Endodermal cell (in vitro differentiated cells): Measurements from ENCODE around the gene EMILIN2. TPM values are rescaled to one million over a fixed set of nuclear protein-coding genes. Genes with fewer than 3 reads are reported as not detected.

Source experiments
- DNase-seq: peaks from one replicate; pipeline ENCODE4 v3.0.0-alpha.2; 2017
- H3K27ac ChIP-seq: 2 replicates; pipeline ENCODE4 v1.5.1; 2013; ENCODE audit warnings: mild to moderate bottlenecking, low read depth, low read length, moderate library complexity
- H3K27me3 ChIP-seq: 2 replicates; pipeline ENCODE4 v1.6.1; 2013; ENCODE audit warnings: mild to moderate bottlenecking, low read length, moderate library complexity; ENCODE audit not compliant: insufficient read depth, control insufficient read depth, poor library complexity, severe bottlenecking
- H3K36me3 ChIP-seq: 2 replicates; pipeline ENCODE4 v1.7.0; 2013; ENCODE audit warnings: mild to moderate bottlenecking, low read length, moderate library complexity; ENCODE audit not compliant: control insufficient read depth, insufficient read depth
- H3K4me1 ChIP-seq: one replicate; pipeline ENCODE4 v1.7.0; 2013; ENCODE audit warnings: low read length; ENCODE audit not compliant: control insufficient read depth, insufficient read depth
- H3K4me3 ChIP-seq: 2 replicates; pipeline ENCODE4 v1.5.1; 2013; ENCODE audit warnings: mild to moderate bottlenecking, low read length, moderate library complexity
- H3K9ac ChIP-seq: 2 replicates; pipeline ENCODE4 v1.6.1; 2013; ENCODE audit warnings: mild to moderate bottlenecking, low read length, moderate library complexity; ENCODE audit not compliant: poor library complexity, severe bottlenecking; ENCODE audit errors: extremely low read depth
- H3K9me3 ChIP-seq: 2 replicates; pipeline ENCODE4 v1.6.1; 2013; ENCODE audit warnings: mild to moderate bottlenecking, low read length, moderate library complexity; ENCODE audit not compliant: control insufficient read depth
- H3K27ac Mint-ChIP-seq: 2 replicates; pipeline ENCODE4 v1.8.0; 2020; ENCODE audit warnings: mixed read lengths
- H3K27me3 Mint-ChIP-seq: 2 replicates; pipeline ENCODE4 v1.8.0; 2021; ENCODE audit warnings: mild to moderate bottlenecking, mixed read lengths; ENCODE audit not compliant: insufficient read depth
- H3K36me3 Mint-ChIP-seq: 2 replicates; pipeline ENCODE4 v1.8.0; 2020; ENCODE audit warnings: low read depth, mixed read lengths
- H3K4me1 Mint-ChIP-seq: 2 replicates; pipeline ENCODE4 v1.8.0; 2020; ENCODE audit warnings: mixed read lengths
- H3K4me3 Mint-ChIP-seq: 2 replicates; pipeline ENCODE4 v1.8.0; 2020; ENCODE audit warnings: mild to moderate bottlenecking, moderate library complexity, mixed read lengths
- H3K9me3 Mint-ChIP-seq: 2 replicates; pipeline ENCODE4 v1.8.0; 2020; ENCODE audit warnings: mild to moderate bottlenecking, mixed read lengths
- WGBS, 2 experiments: methylation state at CpG; one replicate each; pipeline versions ENCODE4 v1.1.5 to v1.1.7; 2013; ENCODE audit warnings: missing lambda C conversion rate in 2 of 2, mixed read lengths in 1 of 2; ENCODE audit not compliant: insufficient coverage in 1 of 2, insufficient read length in 1 of 2; 5-methylcytosine and 5-hydroxymethylcytosine counted together
- total RNA-seq, 2 donors: library from RNA; stranded (reverse); fragmentation: NEBNext Ultra II Directional in 1 of 2; extraction: Animal tissue kit (Norgen Biotek cat#: 25700) in 1 of 2; gene quantifications; 2 replicates in 1 of 2; 3 replicates in 1 of 2; pipeline ENCODE4 v1.2.1, GENCODE V29; 2021
- TF ChIP-seq, protein P1 (sequence below): fragments of 200-600 bp; sonication (generic); conservative IDR thresholded peaks from 2 replicates; pipeline ENCODE4 v1.5.0; 2021; ENCODE audit warnings: antibody characterized with exemption, mild to moderate bottlenecking

The EMILIN2 gene
- total RNA-seq, 2 donors from 2014 or later = 14.2 to 16.8 TPM

DNA sequence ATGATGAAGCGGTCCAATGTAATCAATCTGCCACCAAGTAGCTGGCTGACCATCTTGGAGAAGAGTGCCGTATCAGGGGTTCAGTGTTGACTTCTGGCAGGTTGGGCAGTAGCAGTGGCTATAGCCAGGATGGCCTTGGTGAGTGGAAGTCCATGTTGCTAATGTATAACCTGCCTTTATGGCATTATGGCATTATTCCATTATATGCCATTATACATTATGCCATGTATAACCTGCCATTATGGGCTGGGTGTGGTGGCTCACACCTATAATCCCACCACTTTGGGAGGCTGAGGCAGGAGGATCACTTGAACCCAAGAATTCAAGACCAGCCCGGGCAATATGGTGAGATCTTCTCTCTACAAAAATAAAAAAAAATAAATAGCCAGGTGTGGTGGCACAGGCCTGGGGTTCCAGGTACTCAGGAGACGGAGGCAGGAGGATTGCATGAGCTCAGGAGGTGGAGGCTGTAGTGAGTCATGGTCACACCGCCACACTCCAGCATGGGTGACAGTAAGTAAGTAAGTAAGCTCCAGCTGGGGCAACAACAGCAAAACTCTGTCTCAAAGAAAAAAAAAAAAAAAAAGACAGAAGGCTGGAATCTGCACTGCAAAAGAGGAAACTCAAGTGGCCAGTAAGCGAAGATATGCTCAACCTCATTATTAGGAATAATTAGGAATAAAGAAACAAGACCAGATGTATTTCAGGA, 24.4 kb upstream of the EMILIN2 start:
- Histone ChIP-seq H3K9me3 (peaks cover 5% of the 10 kb centered on the region), H3K4me1 (no peaks in the 10 kb centered on the region), H3K27me3 (no peaks in the 10 kb centered on the region), H3K36me3 (no peaks in the 10 kb centered on the region), H3K9ac (no peak overlapping the region), H3K4me3 (no peak overlapping the region), H3K27ac (no peak overlapping the region)
- H3K27ac Mint-ChIP-seq = no peak overlapping the region
- peaks cover 5% of the 10 kb centered on the region for H3K4me1 Mint-ChIP-seq
- TF ChIP-seq, protein P1, sequence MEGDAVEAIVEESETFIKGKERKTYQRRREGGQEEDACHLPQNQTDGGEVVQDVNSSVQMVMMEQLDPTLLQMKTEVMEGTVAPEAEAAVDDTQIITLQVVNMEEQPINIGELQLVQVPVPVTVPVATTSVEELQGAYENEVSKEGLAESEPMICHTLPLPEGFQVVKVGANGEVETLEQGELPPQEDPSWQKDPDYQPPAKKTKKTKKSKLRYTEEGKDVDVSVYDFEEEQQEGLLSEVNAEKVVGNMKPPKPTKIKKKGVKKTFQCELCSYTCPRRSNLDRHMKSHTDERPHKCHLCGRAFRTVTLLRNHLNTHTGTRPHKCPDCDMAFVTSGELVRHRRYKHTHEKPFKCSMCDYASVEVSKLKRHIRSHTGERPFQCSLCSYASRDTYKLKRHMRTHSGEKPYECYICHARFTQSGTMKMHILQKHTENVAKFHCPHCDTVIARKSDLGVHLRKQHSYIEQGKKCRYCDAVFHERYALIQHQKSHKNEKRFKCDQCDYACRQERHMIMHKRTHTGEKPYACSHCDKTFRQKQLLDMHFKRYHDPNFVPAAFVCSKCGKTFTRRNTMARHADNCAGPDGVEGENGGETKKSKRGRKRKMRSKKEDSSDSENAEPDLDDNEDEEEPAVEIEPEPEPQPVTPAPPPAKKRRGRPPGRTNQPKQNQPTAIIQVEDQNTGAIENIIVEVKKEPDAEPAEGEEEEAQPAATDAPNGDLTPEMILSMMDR = no peak
- DNase-seq = no peak
- WGBS, 2 experiments = 91 to 95% methylated on average over 3 to 5 of the region's 6 CpGs
- H3K9me3 Mint-ChIP-seq = peaks cover 16% of the 10 kb centered on the region
- H3K36me3 Mint-ChIP-seq = no peaks in the 10 kb centered on the region
- H3K4me3 Mint-ChIP-seq = no peak overlapping the region
- H3K27me3 Mint-ChIP-seq = no peaks in the 10 kb centered on the region

DNA sequence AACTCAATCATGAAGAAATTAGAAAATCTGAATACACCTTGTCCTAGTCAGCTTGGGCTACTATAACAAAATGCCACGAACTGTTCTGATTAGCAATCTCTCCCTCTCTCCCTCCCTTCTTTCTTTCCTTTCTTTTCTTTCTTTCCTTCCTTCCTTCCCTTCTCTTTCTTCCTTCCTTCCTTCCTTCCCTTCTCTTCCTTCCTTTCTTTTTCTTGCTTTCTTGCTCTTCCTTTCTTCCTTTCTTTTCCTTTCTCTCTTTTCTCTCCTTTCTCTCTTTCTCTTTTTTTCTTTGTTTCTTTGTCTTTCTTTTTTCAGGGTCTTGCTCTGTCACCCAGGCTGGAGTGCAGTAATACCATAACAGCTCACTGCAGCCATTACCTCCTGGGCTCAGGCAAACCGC, 23.6 kb upstream of the EMILIN2 start:
- TF ChIP-seq, protein P1 = no peak
- WGBS, 2 experiments = 77 to 78% methylated on average over 1 to 2 of the region's 2 CpGs
- no peaks in the 10 kb centered on the region for H3K4me1 ChIP-seq

DNA sequence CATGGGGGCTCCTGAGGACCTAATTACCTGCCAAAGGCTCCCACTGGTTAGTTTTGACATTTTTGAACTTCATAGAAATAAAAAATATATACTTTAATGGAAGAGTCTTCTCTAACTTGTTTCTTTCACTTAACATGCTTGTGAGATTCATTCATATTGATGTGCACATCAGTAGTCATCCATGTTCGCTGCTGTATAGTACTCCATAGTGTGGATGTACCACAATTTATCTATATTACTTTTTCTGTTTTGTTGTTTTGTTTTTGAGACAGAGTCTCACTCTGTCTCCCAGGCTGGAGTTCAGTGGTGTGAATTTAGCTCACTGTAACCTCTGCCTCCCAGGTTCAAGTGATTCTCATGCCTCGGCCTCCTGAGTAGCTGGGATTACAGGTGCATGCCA, 22.8 kb upstream of the EMILIN2 start:
- TF ChIP-seq, protein P1 = no peak
- WGBS, 2 experiments = 92 to 100% methylated on average over 1 to 2 of the region's 2 CpGs
- Histone ChIP-seq H3K9ac (no peak overlapping the region), H3K36me3 (no peaks in the 10 kb centered on the region), H3K27me3 (no peaks in the 10 kb centered on the region), H3K27ac (no peak overlapping the region), H3K4me3 (no peak overlapping the region), H3K9me3 (peaks cover 5% of the 10 kb centered on the region), H3K4me1 (no peaks in the 10 kb centered on the region)
- Mint-ChIP-seq H3K27me3 (no peaks in the 10 kb centered on the region), H3K27ac (no peak overlapping the region), H3K4me3 (no peak overlapping the region), H3K36me3 (no peaks in the 10 kb centered on the region), H3K4me1 (peaks cover 5% of the 10 kb centered on the region), H3K9me3 (peaks cover 5% of the 10 kb centered on the region)
- DNase-seq = no peak

More for the DNA sequence above, 23.6 kb upstream of the EMILIN2 start:
- Histone ChIP-seq H3K36me3 (no peaks in the 10 kb centered on the region), H3K4me3 (no peak overlapping the region), H3K27ac (no peak overlapping the region), H3K27me3 (no peaks in the 10 kb centered on the region), H3K9ac (no peak overlapping the region), H3K9me3 (peaks cover 5% of the 10 kb centered on the region)
- Mint-ChIP-seq H3K27ac (no peak overlapping the region), H3K4me1 (peaks cover 5% of the 10 kb centered on the region), H3K27me3 (no peaks in the 10 kb centered on the region), H3K4me3 (no peak overlapping the region), H3K9me3 (peaks cover 8% of the 10 kb centered on the region), H3K36me3 (no peaks in the 10 kb centered on the region)
- no peak for DNase-seq
